Measurements from ENCODE around the gene VSIG10. TPM values are rescaled to one million over a fixed set of nuclear protein-coding genes. Genes with fewer than 3 reads are reported as not detected.

VSIG10 gene
- total and polyA plus RNA-seq, 2 of the 13 experiments (the other 11 are each of a cell fraction or from before 2014, with no cell fraction given), result 25.6 to 42.5 TPM

DNA sequence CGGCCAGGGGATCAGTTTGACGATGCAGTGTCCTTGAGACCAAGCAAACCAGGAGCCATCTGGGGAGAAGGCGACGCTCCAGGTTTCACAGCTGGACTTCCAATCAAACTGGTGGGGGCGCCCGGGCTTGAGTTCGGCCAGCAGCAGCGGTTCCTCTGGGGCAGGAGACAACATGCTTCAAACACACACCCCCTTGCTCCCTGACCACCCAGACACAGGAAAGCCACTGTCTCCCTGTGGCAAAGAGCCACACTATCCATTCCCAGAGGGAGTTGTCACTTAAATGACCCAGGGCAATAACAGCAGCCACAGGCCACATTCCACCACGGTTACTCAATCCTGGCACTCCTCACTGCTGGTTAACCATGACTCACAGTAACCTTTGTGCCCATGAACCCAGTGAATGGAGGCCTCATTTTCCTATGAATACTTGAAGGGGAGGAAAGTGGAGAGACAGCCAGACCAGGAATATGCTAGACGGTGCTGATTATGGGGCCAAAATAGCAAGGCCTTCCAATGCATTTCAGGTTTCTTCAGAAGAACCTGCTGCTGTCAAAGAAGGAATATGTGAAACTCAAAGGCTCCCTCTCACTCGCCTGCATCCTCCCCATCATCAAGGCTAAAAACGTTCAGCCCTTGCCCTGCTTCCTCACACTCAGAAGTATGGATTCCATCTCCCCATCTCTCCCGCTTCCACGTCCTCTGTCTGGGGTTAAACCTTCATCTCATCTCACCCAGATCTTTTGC, 51.3 kb downstream of the VSIG10 start (continued):
- TF ChIP-seq ZNF333 (CRISPR knock-in tag; IDR thresholded peaks at IDR 0.05; ENCODE audit: borderline replicate concordance) (no peak), ISL2 (CRISPR knock-in tag; IDR thresholded peaks at IDR 0.05) (peak; percentile 72), NKX3-1 (CRISPR knock-in tag; IDR thresholded peaks at IDR 0.05) (0 out of 2 replicates have a peak, but pooled peaks have one; percentile 31), NR2C2 (CRISPR knock-in tag; IDR thresholded peaks at IDR 0.05; ENCODE audit: borderline replicate concordance) (peak; percentile 86), REPIN1 (CRISPR knock-in tag; IDR thresholded peaks at IDR 0.05; ENCODE audit: borderline replicate concordance, low read depth) (peak; percentile 87), CENPX (CRISPR knock-in tag; IDR thresholded peaks at IDR 0.05) (no peak), HNRNPL (IDR thresholded peaks at IDR 0.05; ENCODE audit: low read depth, low read length) (0 out of 2 replicates have a peak, but pooled peaks have one; percentile 51), ARNT2 (CRISPR knock-in tag; IDR thresholded peaks at IDR 0.05; ENCODE audit: low read depth) (peak; percentile 50; the same call in 1 of the 2 replicates), ZNF879 (CRISPR knock-in tag; IDR thresholded peaks at IDR 0.05) (no peak), KLF13 (CRISPR knock-in tag; IDR thresholded peaks at IDR 0.05) (no peak), CBX1 (IDR thresholded peaks at IDR 0.05; ENCODE audit: low read depth) (peak; percentile 53), NPAS2 (CRISPR knock-in tag; IDR thresholded peaks at IDR 0.05; ENCODE audit: borderline replicate concordance) (no peak), ZNF570 (CRISPR knock-in tag; IDR thresholded peaks at IDR 0.05; ENCODE audit: borderline replicate concordance) (no peak), ZNF660 (CRISPR knock-in tag; IDR thresholded peaks at IDR 0.05; ENCODE audit: borderline replicate concordance, low read depth) (no peak), PHB2 (IDR thresholded peaks at IDR 0.05; ENCODE audit: partially characterized antibody) (no peak)
- TF ChIP-seq, protein P1, sequence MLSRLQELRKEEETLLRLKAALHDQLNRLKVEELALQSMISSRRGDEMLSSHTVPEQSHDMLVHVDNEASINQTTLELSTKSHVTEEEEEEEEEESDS (CRISPR knock-in tag; IDR thresholded peaks at IDR 0.05; ENCODE audit: borderline replicate concordance), result no peak
- TF ChIP-seq, protein P2, sequence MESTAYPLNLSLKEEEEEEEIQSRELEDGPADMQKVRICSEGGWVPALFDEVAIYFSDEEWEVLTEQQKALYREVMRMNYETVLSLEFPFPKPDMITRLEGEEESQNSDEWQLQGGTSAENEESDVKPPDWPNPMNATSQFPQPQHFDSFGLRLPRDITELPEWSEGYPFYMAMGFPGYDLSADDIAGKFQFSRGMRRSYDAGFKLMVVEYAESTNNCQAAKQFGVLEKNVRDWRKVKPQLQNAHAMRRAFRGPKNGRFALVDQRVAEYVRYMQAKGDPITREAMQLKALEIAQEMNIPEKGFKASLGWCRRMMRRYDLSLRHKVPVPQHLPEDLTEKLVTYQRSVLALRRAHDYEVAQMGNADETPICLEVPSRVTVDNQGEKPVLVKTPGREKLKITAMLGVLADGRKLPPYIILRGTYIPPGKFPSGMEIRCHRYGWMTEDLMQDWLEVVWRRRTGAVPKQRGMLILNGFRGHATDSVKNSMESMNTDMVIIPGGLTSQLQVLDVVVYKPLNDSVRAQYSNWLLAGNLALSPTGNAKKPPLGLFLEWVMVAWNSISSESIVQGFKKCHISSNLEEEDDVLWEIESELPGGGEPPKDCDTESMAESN (CRISPR knock-in tag; conservative IDR thresholded peaks at IDR 0.05), result peak; percentile 82
- TF ChIP-seq, protein P3, sequence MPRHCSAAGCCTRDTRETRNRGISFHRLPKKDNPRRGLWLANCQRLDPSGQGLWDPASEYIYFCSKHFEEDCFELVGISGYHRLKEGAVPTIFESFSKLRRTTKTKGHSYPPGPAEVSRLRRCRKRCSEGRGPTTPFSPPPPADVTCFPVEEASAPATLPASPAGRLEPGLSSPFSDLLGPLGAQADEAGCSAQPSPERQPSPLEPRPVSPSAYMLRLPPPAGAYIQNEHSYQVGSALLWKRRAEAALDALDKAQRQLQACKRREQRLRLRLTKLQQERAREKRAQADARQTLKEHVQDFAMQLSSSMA (CRISPR knock-in tag; IDR thresholded peaks at IDR 0.05), result 0 out of 2 replicates have a peak, but pooled peaks have one; percentile 40
- TF ChIP-seq, protein P4, sequence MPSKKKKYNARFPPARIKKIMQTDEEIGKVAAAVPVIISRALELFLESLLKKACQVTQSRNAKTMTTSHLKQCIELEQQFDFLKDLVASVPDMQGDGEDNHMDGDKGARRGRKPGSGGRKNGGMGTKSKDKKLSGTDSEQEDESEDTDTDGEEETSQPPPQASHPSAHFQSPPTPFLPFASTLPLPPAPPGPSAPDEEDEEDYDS (CRISPR knock-in tag; IDR thresholded peaks at IDR 0.05), result peak; percentile 68; the same call in 1 of the 2 replicates
- TF ChIP-seq, protein P5, sequence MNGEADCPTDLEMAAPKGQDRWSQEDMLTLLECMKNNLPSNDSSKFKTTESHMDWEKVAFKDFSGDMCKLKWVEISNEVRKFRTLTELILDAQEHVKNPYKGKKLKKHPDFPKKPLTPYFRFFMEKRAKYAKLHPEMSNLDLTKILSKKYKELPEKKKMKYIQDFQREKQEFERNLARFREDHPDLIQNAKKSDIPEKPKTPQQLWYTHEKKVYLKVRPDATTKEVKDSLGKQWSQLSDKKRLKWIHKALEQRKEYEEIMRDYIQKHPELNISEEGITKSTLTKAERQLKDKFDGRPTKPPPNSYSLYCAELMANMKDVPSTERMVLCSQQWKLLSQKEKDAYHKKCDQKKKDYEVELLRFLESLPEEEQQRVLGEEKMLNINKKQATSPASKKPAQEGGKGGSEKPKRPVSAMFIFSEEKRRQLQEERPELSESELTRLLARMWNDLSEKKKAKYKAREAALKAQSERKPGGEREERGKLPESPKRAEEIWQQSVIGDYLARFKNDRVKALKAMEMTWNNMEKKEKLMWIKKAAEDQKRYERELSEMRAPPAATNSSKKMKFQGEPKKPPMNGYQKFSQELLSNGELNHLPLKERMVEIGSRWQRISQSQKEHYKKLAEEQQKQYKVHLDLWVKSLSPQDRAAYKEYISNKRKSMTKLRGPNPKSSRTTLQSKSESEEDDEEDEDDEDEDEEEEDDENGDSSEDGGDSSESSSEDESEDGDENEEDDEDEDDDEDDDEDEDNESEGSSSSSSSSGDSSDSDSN (CRISPR knock-in tag; IDR thresholded peaks at IDR 0.05), result peak; percentile 81
- TF ChIP-seq, protein P6, sequence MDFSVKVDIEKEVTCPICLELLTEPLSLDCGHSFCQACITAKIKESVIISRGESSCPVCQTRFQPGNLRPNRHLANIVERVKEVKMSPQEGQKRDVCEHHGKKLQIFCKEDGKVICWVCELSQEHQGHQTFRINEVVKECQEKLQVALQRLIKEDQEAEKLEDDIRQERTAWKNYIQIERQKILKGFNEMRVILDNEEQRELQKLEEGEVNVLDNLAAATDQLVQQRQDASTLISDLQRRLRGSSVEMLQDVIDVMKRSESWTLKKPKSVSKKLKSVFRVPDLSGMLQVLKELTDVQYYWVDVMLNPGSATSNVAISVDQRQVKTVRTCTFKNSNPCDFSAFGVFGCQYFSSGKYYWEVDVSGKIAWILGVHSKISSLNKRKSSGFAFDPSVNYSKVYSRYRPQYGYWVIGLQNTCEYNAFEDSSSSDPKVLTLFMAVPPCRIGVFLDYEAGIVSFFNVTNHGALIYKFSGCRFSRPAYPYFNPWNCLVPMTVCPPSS (IDR thresholded peaks at IDR 0.05), result no peak
- TF ChIP-seq, protein P7, sequence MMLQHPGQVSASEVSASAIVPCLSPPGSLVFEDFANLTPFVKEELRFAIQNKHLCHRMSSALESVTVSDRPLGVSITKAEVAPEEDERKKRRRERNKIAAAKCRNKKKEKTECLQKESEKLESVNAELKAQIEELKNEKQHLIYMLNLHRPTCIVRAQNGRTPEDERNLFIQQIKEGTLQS (CRISPR knock-in tag; IDR thresholded peaks at IDR 0.05), result peak; percentile 96
